HG02759 (cell line): Measurements from ENCODE around the gene STRA6.

Source experiments
- ATAC-seq: cut with Tn5 transposase; IDR thresholded peaks from one replicate; pipeline ENCODE4 v1.9.1; 2021; ENCODE audit warnings: mild to moderate bottlenecking, moderate library complexity; ENCODE audit not compliant: unreplicated experiment

STRA6 gene

DNA sequence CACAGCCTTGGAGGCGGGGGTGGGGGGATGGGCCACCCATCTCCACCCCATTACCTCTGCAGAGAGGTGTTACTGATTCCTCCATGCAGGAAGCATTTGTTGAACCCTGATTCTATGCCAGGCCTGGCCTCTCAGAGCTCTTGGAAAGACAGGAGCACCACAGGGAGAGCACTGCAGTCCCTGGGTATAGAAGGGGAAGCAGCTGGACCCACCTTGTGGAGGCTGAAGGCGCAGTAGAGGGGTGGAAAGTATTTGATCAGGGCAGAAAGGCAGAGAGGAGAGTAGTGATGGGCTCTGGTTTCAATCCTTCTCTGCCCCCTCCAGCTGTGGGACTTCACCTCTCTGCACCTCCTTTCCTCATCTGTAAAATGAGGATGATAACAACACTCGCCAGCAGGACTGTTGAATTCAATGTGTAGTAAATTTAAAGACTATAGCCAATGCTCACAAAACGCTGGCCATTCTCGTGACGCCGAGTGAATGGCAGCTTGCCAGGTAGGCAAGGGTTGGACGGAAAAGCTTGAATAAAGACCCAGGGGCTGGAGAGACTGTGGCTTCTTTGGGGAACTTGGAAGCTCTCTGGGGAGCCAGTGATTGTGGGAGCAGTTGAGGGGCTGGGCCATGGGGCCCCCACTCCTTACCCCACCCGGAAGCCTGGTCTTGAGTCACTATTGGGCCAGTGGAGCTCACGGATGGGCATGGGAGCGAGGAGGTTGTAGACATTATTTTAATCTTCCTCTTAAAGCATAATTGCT, 25.6 kb upstream of the STRA6 start:
- ATAC-seq: no peak

DNA sequence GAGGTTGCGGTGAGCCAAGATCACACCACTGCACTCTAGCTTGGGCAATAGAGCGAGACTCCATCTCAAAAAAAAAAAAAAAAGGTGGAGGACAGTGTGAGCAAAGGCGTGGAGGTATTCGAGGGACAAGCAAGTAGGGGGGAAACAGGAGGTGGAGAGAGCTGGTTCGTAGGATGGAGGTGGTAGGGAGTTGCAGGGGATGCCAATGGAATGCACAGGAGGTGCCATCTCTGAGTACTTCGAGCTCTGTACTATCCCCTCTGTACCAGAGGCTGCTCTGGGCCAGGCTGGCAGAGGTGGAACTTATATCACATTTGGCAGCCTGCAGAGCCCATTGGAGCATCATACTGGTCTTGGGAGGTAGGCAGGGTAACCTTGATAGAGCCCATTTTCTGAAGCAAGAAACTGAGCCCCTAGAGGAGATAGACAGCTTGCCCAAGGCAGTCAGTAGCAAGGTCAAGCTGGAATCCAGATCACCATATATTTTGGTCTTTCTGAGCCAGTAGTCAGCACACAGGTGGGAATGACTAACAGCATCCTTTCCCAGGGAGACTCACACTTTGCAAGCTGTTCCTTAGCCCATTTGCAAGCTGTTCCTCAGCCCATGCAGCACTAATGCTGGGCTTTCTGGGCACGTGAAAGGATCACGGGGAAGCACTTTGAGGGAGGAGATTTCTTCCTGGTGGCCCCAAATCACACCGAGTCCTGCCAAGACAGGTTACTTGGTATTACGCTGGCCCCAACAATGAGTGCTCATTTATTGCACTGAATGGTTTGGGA, 24.4 kb upstream of the STRA6 start:
- no peak for ATAC-seq

DNA sequence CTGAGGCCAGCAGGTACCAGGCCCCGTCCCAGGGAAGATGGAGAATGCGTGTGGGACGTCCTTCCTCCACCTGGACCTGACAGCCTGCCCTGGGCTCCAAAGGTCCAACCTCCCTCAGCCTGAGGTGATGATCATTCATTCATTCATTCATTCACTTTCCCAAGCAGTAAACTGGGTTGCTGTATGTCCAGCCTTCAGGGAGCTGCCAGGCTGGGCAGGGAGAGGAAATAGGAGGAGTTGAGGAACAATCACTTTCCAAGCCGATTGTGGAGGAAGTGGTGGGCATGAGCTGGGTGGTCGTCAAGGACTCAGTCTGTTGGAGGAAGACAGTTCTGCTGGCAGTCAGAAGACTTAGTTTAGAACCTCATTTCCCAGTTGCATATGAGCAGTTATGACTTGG, 23.3 kb upstream of the STRA6 start:
- ATAC-seq: no peak

DNA sequence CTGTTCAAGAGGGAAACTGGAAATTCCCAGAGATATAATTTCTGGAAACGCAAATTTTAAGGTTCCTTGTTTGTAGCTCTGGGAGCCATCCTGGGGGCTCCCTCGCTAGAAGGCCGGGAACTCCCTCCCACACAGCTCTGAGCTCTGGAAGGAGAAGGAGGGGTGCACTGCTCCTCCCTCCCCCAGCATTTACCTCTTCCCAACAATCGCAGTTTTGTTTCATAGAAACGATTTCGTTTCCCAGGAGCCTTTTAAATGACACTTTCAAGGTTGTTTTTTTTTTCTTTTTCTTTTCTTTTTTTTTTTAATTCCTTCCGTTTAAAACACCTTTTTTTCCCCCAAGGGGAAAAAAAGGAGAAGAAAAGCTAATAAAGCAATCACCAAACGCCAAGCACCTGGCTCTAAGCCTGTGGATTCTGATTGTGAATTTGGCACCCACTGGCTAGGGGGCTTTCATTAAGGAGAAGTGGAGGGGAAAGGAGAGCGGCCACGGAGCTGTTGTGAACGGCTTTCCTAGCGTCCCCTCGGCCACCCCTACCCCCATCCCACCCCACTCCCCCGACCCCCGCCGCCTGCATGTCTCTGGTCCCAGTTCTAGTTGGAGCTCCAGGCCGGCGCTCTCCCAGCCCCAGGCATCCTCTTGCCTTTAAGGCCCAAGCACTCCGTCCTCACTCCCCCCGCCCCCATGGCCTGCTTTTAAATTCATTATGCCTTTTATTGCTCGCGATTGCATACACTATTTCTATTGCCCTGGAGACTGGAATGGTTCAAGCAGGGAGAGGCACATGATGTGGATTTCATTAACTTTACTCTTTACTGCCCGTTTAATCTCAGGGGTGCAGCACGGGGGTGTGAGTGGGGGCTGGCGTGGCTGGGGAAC, 19.9 kb upstream of the STRA6 start:
- no peak for ATAC-seq

DNA sequence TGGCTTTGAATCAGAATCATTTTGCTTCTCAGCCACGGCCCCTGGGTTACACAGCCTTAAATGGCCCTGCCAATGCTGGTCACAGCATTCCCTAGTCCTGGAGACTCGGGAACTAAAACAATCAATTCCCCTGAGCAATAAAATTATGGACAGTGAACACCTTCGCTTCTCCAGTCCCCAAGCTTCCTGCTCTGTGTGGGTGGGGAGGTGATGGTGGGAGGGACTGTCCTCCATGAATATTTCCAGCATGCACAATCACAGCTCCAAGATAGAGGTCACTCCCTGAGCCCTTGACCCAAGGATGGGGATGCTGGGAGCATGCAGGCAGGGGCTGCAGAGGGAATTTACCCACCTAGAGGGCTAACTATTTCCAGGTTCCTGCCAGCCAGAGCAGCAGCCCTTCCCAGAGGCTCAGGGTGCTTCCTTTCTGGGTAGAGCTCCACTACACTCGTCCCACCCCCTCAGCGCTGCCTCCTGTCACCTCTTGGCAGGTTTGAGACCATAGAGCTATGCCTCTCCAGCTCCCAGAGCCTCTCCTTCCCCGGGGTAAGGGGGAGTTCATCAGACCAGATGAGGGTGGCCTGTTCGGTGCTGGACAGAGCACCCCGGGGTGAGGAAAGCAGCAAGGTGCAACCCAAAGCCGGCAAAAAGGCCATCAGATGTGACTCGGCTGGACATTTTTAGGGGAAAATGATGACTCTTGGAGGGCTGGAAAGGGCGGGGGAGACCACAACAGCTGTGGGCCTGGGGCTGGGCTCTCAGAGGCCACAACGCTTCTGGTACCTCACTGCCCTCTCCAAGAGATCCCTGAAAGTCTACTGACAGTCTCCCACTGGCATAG, 19.0 kb upstream of the STRA6 start:
- no peak for ATAC-seq

DNA sequence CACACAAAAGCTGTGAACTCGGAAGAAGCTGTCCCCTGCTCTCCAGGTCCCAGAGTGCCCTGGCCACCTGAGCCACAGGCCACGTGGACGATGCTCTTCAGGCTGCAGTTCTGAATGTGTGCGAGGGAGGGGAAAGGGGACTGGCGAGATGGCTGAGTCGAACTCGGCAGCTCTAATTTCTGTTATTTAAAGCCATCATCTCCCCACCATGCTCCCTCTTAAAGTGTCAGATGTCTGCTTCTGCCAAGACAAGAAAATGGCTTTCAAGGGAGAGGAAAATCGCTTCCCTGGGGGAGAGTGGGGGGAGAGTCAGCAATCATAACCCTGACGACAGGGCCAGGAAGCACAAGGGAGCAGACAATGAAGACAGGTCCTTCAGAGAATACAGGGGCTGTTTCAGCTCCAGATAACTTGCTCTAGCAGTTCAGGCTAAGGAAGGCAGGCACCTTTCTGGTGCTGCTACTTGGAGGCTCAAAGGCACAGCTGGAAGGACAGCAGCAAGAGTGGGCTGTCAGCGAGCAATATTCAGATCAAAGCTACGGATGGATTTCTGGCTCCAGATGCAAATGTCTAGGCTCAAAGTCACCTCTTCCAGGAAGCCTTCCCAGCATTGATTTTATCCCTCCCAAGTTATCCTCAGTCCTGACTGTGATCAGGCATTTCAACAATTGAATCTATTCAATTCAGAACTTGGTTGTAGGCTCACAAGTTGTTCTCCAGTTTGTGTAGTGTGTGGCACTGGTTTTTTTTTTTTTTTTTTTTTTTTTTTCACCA, 18.1 kb upstream of the STRA6 start:
- no peak for ATAC-seq

DNA sequence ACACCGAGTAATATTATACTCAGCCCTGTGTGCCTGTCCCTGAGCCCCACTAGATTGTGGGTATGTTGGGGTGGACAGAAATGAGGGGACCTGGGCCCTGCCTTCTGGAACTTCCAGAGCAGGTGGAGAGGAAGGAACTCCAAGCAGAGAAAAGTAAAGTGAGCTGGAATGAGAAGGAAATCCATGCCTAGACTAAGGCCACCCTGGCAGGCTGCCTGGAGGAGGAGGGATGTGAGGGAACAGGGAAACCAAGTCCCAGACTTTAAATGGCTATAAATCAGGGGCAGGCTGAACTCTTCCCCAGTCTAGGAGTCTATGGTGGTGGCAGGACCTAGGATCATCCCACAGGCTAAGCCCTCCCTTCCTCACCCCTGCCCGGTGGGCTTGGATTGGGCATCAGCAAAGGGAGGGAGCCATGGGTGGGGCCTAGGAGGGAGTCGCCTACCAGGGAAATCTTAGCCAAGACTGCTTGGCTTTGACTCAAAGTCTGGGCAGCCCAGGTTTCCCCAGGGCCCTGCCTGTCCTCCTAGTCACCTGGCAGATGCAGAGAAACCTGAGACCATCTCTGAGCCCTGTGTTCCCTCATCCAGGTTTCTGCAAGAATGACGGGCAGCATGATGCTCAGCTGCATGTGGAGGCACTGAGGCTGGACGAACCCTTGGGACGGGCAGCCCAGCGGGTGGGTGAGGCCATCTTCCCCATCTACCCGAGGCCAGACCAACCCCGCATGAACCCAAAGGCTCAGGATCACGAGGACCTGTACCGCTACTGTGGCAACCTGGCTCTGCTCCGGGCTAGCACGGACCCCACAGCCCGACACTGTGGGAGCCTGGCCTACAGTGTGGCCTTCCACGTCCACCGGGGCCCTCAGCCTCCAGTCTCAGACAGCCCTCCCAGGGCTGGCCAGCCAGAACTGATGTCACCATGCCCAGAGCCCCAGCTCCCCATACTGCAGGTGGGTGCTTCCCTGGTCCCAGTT, 15.6 kb upstream of the STRA6 start:
- no peak for ATAC-seq

DNA sequence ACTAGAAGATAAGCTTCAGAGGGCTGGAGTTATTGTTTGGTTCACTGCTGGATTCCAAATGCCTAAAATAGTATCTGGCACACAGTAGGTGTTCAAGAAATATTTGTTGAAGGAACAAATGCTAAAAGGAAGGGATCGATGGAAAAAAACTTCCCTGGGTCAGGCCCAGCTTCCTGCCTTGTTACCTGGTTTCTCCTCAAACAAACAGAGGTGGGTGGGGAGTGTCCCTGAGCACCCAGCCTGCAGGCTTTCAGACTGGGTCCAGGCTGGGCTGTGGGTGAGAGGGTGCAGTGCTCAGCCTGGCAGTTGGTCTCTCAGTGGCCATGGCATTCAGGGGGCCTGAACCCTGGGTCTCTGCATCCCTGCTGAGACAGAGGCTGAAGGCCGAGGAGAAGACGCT, 14.4 kb upstream of the STRA6 start:
- ATAC-seq: no peak

DNA sequence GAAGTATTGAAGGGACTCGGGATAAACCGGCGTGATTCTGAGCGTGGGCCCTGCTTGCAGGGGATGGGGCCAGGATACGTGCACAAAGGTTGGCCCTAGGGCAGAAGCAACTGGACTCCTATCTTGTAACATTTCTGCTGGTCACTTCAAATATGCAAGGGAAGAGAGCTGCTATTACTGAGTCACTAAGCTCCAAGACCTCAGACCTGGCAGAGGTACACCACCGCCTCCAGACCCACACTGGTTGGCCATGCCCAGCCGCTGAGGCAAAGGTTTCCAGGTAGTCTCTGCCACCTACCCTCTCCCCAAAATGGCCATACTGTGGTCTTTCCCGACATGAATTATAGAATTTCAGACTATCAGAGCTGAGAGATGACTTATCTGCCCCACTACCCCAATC, 13.4 kb upstream of the STRA6 start:
- ATAC-seq: no peak

DNA sequence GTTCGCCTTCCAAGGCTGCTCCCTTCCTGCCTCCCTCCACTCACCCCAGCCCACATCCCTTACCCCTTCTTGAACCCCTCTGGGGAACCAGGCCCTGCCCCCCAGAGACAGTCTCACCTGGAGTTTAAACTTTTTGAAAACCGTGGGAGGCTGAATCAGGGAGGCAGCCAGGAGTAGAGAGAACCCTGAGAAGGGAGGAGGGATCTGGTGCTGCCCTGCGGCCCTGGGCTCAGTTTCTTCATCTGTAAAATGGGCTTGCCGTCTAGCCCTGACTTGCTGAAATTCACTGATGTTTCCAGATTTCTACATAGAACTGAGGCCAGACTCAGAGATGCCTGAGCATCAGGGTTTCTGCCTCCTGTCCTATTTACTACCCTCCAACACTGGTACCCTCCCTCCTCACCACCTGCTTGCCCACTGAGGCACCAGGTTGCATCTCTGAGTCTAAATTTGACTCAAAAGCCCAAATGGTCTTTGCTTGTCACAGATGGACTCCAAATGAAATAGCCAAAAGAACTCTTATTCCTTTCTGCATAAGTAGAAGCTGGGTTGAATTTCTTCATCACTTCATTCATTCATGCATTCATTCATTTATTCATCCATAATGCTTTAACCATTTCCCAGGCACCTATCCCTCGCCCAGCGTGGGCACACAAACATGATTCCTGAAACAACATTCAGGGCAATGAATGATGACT, 11.9 kb upstream of the STRA6 start:
- no peak for ATAC-seq

DNA sequence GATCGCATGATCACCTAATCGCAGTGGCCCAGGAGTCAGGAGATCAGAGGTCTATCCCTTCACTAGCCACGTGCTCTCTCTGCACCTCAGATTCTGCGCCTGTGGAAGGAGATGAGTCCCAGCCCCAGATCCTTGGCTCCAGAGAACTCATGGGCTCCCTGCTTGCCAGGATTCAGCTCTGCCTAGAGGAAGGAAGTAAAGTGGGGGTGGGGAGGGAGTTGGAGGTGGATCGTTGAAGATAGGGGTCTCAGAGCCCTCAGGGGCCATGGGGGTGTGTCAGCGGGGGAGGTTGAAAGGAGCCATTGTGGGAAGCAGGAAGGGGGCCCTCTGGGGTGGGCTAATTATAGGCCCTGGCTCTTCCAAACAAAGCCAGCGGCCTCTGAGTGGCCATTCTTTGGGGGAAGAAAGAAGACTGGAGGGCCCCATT, 11.3 kb upstream of the STRA6 start:
- ATAC-seq: no peak

DNA sequence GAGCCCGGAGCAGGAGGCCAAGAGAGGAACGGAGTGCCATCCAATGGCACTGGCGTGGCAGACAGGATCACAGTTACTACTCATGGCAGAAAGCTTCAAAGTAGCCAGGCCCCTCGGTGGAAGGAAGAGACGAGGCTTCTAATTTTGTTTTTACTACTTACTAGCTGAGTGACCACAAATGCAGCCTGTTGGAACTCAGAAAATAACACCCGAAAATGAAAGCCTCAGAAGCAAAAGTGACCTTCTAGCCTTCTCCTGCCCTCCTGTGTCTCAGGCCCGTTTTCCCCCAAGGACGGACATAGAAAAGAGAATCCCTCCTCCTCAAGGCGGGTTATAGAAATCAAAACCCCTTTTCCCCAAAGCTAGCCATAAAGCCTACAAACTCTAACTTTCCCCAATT, 9.9 kb upstream of the STRA6 start:
- no peak for ATAC-seq

DNA sequence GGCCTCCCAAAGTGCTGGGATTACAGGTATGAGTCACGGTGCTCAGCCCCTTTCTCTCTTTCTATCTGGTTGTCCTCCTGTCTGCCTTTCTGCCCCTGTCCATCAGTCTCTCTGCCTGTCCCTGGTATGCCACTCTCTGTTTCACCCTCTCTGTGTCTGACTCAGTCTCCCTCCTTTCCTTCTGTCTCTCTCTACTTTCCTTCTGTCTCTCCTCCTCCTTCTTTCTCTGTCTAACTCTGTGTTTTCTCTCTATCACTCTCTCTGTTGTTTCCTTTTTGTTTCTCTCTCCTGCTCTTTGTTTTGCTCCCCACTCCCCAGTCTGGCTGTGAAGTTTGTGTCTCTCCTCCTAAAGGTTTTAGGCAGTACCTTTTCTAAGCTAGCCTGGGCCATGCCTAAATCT, 9.1 kb upstream of the STRA6 start:
- ATAC-seq: no peak

DNA sequence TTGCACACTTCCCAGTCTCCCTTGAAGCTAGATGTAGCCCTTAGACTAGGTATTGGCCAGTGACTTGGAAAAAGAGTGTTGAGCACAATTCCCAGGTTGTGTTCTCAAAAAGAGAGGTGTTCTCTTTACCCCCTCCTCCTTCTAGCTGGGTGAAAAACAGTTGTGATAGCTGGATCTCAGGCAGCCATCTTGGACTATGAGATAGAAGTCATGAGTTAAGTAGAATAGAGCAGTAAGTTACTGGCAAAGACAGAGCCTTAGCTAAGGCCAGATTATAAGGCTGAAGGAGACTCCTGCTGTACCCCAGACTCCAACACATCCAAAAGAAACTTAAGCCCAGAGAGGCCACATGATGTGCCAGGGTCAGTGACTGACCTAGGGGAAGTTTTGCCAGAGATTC, 8.1 kb upstream of the STRA6 start:
- no peak for ATAC-seq

DNA sequence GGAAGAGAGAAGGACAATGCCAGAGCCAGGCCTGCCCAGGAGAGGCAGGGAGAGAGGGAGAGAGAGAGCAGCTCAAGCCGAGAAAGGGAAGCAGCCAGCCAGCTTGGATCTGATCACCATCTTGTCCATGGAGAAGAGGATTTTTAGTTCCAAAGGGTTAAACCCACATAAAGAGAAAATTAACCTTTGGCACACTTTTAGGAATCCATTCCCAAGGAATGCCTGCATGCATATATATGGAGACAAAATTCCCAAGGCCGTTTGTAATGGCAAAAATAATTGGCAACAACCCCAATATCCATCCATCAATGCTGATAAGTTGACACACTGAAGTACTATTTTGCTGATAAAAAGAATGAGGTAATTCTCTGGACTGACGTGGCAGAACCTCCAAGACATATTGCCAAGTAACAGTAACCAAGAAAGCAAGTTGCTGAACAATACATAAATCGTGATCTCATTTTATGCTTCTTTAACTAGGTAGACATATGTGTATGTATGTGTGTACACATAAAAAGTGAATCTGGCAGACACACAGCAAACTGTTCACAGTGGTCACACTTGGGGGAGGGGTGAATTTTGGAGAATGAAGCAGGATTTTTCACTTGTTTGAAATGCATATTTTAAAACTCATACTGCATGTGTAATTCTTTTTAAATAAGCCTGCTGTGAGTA, 7.5 kb upstream of the STRA6 start:
- no peak for ATAC-seq

DNA sequence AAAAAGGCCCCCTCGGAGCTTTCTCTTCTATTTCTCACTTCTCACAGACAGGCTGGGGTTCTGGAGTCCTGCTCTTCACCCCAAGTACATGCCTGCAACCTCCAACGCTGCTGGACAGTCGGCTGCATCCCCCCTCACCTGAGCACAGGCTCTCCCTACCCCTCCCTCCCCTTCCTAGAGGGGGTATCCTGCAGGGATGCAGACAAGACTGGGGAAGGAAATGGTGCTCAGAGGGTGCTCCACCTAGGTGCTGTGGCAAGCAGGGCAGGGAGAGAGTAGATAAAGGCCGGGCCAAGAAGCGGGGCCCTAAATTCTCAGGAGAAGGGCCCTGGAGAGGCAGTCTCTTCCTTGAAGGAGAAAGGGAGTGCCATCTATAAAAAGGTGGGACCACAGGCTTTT, 7.0 kb upstream of the STRA6 start:
- no peak for ATAC-seq

DNA sequence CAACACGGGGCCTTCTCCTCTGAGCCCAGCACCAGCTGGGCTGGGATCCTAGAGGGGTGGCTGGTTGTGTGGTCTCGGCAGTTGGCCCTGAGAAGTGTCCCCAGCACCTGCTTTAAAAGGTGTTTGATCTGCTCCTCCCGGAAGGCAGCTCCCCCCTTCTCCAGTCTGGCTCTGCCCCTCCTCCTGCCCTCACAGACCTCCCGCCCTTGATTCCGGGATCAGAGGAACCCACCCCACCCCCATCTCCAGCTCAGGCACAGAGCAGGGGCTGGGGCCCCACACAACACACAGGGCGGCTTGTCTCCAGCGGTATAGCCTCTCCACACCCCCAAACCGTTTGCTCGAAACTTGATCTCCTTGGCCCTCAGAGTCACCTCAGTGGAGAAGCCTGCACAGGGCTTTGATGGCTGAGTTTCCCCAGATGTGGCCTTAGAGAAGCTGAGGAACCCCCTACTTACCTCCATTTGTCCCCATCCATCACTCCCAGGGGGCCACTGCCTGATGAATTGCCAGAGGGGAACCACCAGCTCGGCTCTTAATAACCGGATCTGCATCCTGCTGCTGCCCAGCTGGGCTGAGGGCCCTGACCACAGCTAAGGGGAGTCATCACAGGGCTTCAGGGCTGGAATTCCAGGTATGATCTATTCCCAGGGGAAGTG, 6.4 kb upstream of the STRA6 start:
- ATAC-seq: no peak
